ENCODE data around the gene ELP2.

Gene ELP2

DNA sequence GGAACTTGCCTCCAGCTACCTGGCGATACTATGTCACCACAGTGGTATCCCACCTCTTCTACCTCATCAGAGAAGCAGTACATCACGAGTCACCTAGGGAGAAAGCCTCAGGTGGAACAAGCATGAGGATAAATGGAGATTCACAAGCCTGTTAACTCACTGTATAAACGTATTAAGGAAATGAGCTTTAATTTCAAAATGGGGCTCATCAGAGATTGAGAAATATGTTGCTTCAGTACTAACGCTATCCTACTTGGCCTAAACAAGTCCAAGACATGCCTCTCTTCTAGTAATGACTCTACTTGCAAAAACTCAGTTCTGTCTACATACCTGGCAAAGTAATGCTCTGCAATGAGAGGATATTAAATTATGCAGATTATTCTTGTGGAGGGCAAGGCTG, 4.9 kb upstream of the ELP2 start:
- no peak for DNase-seq (ENCODE audit: low read depth in 3 of 3)

DNA sequence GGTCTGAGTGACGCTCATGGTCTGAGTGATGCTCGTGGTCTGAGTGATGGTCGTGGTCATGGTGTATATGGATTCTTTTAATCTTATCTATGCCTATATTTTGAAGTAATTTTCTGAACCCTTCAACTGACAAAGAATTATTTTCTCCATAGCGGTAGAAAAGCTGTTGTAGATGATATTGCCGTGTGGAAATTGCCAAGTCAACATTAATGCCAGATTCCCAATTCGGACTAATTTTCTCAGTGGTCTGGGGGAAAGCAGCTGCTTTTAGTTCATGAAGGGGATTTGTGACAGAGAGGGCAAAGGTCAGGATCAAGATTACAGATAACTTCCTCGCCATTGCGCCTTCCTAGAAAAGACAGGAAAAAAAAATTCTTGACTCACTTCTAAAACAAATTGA, 3.0 kb upstream of the ELP2 start:
- no peak for DNase-seq (ENCODE audit: low read depth in 3 of 3)

DNA sequence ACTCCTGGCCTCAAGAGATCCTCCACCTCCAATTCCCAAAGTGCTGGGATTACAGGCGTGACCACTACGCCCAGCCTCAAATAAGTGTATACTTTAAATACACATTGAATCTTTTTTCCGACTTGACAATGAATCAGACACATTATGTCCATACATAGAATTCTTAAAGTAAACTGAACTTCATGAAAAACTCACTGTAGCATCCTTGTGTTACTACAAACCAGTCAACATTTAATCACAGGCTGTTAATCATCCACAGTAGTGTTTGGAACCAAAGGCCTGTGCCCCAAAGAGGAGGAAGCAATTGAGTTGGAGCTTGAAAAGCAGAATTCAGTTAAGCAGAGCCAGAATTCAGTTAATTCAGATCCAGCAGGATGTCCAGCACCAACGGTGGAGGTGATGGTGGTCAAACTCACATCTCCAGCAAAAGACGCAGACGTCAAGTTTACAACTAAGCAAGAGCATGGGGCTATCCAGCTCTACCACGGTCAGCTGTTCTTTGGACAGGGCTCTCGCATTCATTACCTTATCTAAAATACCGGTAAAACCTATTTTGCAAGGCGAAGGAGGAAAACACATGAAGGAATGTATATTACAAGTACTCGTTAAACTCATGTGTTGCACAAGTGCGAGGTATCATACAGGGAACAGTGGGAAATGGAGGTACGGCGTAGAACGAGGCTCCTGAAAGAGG, 1.7 kb upstream of the ELP2 start:
- DNase-seq (ENCODE audit: low read depth in 3 of 3): no peak

DNA sequence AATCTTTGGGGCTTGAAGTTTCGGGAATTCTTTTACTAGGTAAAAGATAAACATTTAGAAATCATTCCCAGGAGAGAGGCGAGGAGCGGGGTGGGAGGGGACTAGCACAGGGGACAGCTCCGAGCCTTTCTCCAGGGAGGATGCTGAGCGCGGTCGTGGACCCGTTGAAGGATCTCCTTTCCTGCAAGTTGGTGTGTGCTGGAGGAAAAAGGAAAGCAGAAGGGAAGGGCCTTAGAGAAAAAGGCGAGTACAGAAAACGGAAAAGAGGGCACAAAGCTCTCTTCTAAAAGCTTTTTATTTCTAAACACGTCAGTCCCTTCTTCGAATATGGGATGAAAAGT, 1.2 kb upstream of the ELP2 start:
- DNase-seq (ENCODE audit: low read depth in 3 of 3): no peak

DNA sequence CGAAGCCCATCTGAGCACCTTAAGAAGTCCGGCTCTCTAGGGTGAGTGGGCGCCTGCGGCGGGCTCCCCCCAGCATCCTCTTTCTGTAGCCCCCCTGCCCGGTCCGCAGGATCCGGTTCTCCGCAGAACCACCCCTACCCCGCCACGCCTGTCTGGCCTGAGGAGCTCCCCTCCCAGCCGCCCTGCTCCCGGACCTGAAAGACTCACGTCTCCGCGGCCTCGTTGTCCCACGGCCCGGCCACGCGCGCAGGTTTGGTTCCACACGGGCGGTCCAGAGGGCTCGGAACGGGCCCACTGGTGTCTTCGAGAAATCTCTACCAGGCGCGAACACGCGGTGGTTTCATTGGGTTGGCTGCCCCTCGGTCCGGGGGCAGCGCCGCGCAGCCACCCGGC, 796 bp upstream of the ELP2 start:
- DNase-seq (ENCODE audit: low read depth in 3 of 3): no peak

DNA sequence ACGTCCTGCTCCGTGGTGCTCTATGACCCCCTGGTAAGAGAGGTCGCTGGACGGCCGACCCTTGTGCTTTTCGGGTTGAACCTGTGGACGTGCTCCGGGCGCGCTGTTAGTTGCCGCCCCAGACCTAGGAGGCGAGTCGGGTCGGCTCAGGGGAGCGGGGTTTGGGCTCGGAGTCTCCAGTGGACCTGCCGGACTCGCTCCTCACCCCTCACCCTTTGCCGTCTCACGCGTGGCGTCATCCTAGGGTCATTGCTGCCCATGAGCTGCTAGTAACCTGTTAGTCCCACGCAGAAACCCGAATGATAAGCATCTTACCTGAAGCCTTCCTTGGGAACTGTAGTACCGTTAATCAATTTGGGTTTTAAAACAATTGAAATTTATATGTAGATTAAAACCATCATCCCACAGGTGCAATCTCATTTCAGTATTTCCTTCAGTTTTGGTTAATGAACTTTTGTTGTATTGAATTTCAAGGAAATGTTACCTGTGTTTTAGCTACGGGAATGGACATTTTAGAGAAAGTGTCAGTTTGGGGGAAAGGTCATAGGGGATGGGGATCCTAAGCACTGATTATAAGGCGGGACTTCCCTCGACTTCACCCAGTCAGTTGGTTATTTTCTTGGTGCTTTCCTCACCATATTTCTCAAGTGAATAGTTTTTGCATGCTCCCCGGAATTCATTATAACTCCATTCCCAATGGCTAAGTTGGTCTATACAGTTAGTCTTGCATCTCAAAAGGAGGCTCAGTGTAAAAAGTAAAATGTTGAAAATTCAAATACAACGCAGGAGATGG, 536 bp downstream of the ELP2 start:
- DNase-seq (ENCODE audit: low read depth in 3 of 3): no peak

DNA sequence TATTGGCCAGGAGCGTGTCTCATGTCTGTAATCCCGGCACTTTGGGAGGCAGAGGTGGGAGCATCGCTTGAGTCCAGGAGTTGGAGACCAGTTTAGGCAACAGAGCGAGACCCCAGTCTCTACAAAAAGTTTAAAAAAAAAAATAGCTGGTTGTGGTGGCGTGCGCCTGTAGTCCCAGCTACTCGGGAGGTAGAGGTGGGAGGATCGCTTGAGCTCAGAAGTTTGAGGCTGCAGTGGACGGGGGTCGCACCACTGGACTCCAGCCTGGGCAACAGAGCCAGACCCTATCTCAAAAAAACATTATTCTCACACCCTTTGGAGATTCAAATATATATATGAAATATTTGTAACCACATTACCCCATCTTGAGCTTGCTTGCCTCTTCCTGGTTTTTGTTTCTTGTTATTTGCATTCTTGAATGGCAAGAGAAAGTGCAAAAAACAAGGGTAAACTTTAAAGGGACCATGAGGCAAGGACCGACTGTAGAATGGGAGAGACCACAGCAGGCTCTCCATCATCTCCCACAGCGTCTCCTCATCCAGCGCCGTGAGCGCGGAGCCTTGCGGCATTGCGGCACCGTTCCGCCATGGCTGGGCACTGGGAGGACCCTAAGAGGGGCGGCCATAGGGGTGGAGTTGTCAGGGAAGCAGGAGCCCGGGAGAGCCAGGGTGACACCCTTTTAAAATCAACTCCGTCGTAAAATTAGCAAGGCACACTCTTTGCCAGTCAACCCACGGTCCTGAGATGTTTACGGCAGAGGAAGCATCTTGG, 1.4 kb downstream of the ELP2 start:
- no peak for DNase-seq (ENCODE audit: low read depth in 3 of 3)

DNA sequence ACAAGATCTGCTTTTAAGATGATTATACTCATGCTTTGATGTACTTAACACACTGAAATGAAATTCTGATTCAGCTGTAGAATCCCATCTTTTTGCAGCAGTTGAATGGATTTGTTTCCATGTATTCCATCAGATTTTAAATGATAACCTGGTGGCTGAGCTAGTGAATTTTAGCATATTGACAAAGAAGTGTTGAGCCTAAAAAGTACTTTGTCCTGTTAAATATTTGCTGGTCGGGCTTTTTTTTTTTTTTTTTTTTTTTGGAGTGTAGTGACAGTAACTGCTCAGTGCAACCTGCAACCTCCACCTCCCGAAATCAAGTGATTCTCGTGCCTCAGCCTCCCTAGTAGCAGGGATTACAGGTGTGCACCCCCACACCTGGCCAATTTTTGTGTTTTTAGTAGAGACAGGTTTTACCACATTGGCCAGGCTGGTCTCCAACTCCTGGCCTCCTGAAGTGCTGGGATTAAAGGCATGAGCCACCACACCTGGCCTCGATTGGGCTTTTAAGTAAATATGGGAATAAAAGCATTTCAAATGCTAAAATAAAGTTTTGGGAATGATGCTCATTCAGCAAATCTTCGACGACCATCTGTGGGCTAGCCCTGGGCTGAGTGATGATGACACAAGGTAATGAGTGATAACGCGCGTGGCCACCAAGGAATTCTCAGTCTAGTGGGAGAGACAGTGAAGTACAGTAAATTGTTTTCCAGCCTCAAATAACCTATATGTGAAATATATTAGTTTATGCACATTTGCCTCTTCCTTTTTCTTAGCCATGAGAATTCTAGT, 2.2 kb downstream of the ELP2 start:
- no peak for DNase-seq (ENCODE audit: low read depth in 3 of 3)

DNA sequence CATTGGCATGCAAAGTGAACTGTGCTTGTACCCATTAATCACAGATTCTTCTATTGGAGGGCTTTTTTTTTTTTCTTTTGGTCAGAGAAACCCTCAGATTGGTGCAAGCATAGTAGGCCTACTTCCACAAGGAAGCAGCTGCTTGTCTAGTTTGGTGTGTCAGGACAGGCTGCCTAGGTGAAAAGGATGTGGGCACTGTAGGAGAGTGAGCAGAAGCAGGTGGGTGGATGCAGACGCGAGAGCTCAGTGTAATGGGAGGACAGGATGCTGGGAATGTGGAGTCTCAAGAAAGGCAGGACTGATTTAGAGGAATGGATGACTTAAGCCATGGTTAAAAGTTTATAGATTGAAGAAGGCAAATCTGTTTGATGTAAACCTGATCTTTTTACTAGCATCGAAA, 3.1 kb downstream of the ELP2 start:
- no peak for DNase-seq (ENCODE audit: low read depth in 3 of 3)

DNA sequence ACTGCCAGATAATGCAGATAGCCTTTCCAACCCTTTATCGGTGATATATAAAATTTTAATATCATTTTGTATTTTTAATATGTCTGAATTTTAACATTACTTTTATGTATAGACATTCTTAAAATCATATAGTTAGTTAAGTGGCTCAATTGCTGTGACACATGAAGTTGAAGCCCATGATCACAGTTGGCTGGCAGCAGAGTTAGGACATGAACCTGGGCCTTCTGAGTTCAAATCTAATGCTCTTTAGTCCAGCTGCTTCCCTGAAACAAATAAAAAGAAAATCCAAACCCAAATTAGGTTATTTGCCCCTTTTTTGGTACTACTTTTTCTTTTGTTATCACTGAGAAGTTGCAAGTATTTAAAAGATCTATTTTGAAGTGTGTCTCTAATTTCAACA, 5.6 kb downstream of the ELP2 start:
- no peak for DNase-seq (ENCODE audit: low read depth in 3 of 3)

DNA sequence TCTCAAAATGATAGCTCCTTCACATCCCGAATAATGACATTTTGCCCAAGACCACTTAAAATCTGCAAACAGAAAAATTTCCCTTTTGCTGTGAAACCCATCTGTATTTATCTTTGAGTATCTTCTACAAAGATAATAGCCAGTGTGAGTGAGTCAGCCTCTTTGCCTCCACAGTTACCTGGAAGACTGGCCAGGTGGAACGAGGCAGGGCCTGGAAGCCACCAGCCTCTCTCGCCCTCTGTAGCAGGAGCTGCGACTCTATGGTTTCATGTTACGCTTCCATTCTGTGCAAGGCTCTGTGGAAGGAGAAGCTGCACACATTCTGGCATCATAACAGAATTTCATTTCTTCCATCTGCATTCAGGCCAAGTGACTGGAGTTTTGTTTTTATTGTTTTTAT, 9.5 kb downstream of the ELP2 start:
- no peak for DNase-seq (ENCODE audit: low read depth in 3 of 3)

DNA sequence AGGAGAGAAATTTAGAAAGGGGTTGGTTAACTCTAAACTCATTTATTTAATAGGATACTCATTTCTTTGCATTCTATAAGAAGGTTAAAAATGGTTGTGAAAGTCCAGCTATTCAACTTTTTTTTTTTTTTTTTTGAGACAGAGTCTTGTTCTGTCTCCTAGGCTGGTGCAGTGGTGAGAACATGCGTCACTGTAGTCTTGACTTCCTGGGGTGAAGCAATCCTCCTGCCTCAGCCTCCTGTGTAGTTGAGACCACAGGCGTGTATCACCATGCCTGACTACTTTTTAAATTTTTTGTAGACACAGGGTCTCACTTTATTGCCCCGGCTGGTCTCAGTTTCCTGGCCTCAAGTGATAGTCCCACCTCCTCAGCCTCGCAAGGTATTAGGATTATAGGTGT, 11.9 kb downstream of the ELP2 start:
- no peak for DNase-seq (ENCODE audit: low read depth in 3 of 3)

DNA sequence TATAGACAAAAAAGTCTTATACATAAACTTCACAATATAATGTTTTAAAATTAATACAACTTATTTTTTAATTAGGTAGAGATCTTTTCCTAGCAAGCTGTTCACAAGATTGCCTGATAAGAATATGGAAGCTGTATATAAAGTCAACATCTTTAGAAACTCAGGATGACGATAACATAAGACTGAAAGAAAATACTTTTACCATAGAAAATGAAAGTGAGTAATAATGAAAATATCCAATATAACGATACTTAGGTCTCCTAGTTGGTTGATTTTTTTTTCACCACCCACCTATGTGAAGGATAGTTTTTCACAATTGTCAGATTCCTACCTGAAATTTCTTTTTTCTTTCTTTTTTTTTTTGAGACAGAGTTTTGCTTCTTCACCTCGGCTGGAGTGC, 13.1 kb downstream of the ELP2 start:
- DNase-seq (ENCODE audit: low read depth in 3 of 3): no peak

DNA sequence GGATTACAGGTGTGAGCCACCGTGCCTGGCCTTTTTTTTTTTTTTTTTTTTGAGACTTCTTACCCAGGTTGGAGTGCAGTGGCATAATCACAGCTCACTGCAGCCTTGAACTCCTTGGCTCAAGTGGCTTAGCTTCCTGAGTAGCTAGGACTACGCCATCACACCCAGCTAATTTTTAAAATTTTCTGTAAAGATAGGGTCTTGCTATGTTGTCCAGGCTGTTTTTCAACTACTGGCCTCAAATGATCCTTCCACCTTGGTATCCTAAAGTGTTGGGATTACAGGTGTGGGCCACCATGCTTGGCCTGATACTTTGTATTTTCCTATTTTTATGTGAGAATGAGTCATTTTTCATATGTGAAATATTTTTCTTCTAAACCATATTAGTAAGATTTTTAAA, 13.7 kb downstream of the ELP2 start:
- DNase-seq (ENCODE audit: low read depth in 3 of 3): no peak

DNA sequence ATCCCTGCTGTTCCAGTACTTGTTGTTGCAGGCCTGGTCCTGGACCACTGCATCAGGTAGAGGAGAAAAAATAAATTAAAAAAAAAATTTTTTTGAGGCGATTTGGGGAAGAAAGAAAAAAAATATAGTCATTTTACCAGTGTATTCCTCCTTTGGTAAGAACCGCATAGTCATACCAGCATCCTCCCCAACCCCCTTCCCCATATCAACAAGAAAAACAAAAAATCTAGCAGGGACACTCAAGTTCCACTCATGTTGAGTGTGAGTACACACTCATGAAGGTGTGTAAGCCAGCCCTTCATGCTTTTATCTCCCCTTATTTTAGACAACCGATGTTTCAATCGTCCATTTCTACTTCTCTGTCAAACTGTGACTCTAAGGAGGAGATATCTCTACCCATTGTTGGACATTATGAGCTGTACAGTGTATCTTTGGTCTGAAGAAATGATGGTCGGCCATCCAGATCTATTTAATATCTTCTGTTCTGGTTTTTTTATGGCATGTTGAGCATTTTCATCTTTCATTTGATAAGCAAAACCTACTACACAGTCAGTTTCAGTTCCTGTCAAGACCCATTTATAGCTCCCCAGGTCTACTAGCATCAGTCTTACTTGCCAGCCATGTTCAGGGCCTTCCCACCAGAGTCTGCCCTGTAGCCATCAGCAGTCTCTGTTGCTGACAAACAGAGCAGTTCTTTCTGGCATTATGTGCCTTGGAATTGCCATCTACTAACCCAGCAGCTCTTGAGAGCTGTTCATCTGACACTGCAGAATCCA, 20.0 kb downstream of the ELP2 start:
- DNase-seq (ENCODE audit: low read depth in 3 of 3): no peak

DNA sequence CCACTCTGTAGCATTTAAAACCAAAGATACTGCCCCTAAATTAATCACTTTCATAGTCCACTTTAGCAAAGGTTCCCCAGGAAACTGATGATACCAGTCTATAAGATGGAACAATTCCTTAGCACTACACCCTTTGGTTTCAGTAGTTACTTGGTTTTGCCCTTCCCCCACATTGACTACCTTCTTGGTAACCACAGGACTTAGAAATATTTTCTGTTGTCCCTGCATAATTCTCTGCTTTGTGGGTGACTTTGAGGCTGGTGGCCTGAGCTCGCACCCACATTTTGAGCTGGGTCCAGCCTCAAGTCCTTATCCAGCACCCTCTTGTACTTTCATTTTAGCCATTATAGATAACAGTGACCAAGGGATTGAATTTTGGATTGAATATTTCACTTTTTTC, 23.1 kb downstream of the ELP2 start:
- no peak for DNase-seq (ENCODE audit: low read depth in 3 of 3)

DNA sequence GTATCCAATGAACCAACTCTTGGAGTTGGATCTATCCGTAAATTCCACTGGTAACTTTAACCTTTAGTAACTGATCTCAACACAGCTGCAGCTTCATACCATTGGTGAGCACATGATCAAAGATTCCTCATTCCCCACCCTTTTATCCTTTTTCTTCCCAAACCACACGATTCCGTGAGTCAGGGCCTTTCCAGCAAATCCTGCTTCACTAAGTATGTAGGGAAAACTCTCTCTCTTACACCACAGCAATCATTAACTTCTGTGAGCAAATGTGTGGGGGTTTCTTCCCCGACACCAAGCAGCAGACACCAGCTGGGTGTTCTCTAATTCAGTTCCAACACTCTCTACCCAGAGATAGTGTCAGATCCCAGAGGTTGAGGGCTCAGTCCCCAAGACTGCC, 23.5 kb downstream of the ELP2 start:
- no peak for DNase-seq (ENCODE audit: low read depth in 3 of 3)

DNA sequence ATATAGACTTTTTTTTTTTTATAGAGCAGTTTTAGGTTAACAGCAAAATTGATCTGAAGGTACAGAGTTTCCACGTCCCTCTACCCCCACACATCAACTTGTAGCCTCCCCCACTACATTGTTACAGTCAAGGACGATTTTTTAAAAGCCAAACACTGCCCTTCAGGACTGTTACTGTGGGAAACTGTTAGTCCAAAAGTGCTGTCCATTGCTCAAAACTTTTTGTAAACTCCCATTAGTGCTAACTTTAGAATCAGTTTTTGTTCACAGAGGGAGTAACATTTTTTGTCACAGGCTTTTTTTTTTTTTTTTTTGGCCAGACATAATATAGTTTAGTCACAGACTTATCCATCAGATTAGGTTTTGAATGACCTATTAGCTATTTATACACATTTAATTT, 24.1 kb downstream of the ELP2 start:
- no peak for DNase-seq (ENCODE audit: low read depth in 3 of 3)

DNA sequence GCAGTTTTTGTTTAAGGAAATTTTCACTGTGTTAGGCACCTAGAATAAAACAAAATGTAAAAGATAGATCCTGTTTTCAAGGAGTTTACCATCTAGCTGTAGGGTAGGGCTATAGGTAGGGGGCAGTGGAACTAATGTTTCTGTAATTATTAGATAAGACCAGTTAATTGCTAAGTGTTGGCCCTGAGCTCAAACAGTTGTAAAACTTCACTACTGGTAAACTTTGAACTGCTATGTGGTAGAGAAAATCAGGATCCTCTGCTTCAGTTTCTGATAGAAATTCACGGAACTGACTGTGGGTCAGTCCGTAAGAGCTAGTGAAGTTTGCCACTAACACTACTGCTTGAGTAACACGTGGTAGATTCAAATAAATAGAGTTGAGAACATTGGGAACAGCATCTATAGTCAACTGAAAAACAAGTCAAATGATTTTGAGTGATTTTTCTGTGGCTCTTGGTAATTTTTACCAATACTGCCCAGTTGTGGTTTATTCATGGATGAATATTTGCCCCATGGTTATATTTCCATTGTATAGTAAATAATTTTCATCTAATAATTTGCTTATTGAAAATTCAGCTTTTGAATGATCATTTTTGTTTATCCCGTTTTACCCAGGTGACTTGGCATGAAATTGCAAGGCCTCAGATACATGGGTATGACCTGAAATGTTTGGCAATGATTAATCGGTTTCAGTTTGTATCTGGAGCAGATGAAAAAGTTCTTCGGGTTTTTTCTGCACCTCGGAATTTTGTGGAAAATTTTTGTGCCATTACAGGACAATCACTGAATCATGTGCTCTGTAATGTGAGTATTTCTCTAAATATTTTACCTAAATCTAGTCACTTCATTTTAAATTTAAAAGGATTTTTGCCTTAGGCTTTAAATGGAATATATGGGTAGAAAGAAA, 26.4 kb downstream of the ELP2 start:
- no peak for DNase-seq (ENCODE audit: low read depth in 3 of 3)

DNA sequence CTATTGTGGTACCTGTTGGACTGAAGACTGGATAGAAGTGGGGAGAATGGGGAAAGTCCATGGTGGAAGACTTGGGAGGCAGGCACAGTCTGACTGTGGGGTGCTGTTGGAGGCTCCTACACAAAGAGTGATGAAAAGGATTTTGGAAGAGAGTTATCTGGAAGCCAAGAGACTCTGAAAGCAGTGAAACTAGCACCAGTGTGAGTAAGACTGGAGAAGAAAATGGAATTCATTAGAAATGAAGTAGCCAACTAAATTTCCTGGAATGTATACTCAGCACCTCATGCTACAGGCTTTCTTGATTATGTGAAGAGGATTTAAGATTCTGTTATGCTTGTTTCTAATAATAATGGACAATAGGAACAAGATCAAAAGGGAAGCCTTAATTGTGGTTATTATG, 27.7 kb downstream of the ELP2 start:
- DNase-seq (ENCODE audit: low read depth in 3 of 3): no peak

Data from stimulated activated CD4-positive, alpha-beta T cell treated with anti-CD3 and anti-CD28 coated beads, TNF-alpha, amount 100 ng/mL, for 48 hours (primary cell).